Skeletal muscle tissue (tissue), 4 donors: ENCODE measurements around the gene GRPR. TPM values are rescaled to one million over a fixed set of nuclear protein-coding genes. Genes with fewer than 3 reads are reported as not detected.

ENCODE experiments used
- H3K27ac ChIP-seq: one replicate; pipeline ENCODE4 v1.7.0; 2013; ENCODE audit warnings: mild to moderate bottlenecking, low read depth, low read length, inconsistent platforms
- H3K27me3 ChIP-seq, 3 donors: one replicate each; pipeline ENCODE4 v1.7.0; 2013; ENCODE audit warnings: low read length in 3 of 3; ENCODE audit not compliant: control insufficient read depth in 3 of 3, insufficient read depth in 3 of 3
- H3K36me3 ChIP-seq, 3 donors: one replicate each; pipeline ENCODE4 v1.7.0; 2013; ENCODE audit warnings: low read length in 3 of 3; ENCODE audit not compliant: control insufficient read depth in 3 of 3, insufficient read depth in 3 of 3
- H3K4me1 ChIP-seq, 3 donors: one replicate each; pipeline ENCODE4 v1.7.0; 2013; ENCODE audit warnings: low read length in 3 of 3, mild to moderate bottlenecking in 3 of 3; ENCODE audit not compliant: control insufficient read depth in 3 of 3, insufficient read depth in 3 of 3
- H3K4me3 ChIP-seq, 3 donors: one replicate each; pipeline ENCODE4 v1.7.0; 2013; ENCODE audit warnings: low read length in 3 of 3
- H3K9ac ChIP-seq, 3 donors: one replicate each; pipeline ENCODE4 v1.7.0; 2013; ENCODE audit warnings: low read length in 3 of 3, mild to moderate bottlenecking in 3 of 3, moderate library complexity in 2 of 3, low read depth in 1 of 3
- H3K9me3 ChIP-seq, 3 donors: one replicate each; pipeline ENCODE4 v1.7.0; 2013; ENCODE audit warnings: low read length in 3 of 3; ENCODE audit not compliant: control insufficient read depth in 3 of 3
- total RNA-seq: library from RNA; depleted of rRNA; stranded (reverse); fragments of >200 nt; gene quantifications from one replicate; pipeline ENCODE4 v1.2.3, GENCODE V29; 2014
- donor health status: Osteomylitis.

GRPR gene
- total RNA-seq, 1 donor from 2014 or later: 1.0 TPM

DNA sequence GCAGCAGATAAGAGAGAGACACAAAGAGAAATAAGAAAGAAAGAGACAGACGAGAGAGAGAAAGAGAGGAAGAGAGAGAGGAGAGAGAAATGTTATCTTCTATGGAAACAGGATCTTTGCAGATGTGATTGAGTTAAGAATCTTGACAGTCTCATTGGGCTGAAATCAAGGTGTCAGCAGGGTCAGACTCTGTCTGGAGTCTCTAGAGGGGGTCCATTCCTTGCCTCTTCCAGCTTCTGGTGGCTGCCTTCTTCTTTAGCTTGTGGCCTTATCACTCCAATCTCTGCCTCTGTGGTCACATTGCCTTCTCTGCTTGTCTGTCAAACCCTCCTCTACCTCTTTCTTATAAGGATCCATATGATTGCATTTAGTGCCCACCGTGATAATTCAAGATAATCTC lies 21.8 kb upstream of the GRPR start:
- no peak overlapping the region for H3K9ac ChIP-seq
- H3K27ac ChIP-seq: no peak overlapping the region
- no peaks in the 10 kb centered on the region for H3K36me3 ChIP-seq
- H3K9me3 ChIP-seq: no peaks in the 10 kb centered on the region
- H3K27me3 ChIP-seq: peaks cover 0 to 3% (median 0%) of the 10 kb centered on the region in 3 donors
- H3K4me3 ChIP-seq: no peak overlapping the region
- H3K4me1 ChIP-seq: no peaks in the 10 kb centered on the region

DNA sequence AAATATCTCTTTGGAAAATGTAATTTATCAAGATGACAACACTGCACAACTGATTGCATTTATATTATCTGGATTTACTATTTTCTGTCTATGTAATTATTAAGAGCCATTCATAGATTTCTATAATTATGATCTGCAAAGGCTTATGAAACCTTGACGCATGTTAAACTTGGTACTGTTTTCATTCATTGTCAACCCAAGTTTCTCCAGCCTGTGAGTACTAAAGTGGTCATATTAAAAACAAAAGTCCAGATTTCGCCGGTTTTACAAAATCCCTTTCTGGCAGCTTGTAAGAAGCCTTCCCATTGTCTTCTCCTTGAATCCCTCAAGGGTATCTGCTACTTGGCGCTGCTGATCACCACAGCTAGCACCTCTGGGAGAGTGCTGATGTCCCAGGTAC lies 19.7 kb upstream of the GRPR start:
- Histone ChIP-seq H3K4me1 (no peaks in the 10 kb centered on the region), H3K36me3 (no peaks in the 10 kb centered on the region), H3K27ac (no peak overlapping the region), H3K4me3 (no peak overlapping the region), H3K27me3 (peaks cover 0 to 3% (median 0%) of the 10 kb centered on the region in 3 donors), H3K9ac (no peak overlapping the region), H3K9me3 (no peaks in the 10 kb centered on the region)

DNA sequence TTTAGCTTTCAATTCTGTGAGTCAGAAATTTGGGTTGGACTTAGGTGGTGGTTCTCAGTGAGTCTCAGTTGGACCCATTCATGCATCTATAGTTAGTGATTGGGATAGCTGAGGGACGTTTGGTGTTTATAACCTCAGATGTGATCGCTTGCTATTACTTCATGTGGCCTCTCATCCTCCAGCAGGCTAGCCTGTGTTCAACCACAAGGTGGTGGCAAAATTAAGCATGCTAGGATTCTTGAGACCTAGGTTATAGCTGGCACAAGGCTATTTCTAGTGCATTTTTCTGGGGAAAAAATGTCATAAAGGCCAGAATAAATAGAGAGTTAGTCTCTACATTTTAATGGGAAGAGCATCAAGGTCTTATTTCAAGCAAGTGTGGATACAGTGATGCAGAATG lies 10.9 kb upstream of the GRPR start:
- Histone ChIP-seq H3K4me3 (no peak overlapping the region), H3K9ac (no peak overlapping the region), H3K9me3 (no peaks in the 10 kb centered on the region), H3K27ac (no peak overlapping the region), H3K27me3 (no peaks in the 10 kb centered on the region), H3K4me1 (no peaks in the 10 kb centered on the region), H3K36me3 (no peaks in the 10 kb centered on the region)

DNA sequence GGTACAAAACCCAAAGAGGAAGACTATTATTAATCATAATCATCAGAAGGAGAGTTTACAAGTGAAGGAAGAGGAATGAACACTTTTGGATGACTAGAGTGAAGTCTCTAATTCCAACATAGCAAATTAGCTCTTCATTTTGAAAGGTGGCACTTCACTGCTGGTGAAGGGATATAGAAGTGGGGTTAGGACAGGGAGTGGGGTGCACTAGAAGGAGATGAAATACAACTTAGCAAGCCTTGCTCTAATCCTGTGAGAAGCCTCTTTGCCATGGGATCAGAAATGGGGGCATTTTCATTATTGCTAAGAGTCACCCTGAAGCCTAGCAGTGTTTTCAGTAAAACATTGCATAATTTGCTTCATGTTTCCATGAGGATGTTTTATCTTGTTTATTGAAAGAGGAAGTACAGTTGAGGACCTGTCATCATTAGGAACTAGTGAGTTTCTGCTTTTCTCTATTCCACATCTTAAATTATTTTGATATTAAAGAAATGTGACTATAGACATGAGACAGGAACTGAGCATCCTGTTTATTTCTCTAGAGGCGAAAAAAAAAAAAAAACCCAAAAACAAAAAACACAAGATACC lies 9.3 kb upstream of the GRPR start:
- H3K36me3 ChIP-seq: no peaks in the 10 kb centered on the region
- no peak overlapping the region for H3K4me3 ChIP-seq
- H3K9ac ChIP-seq: no peak overlapping the region
- H3K27me3 ChIP-seq: no peaks in the 10 kb centered on the region
- no peak overlapping the region for H3K27ac ChIP-seq
- no peaks in the 10 kb centered on the region for H3K9me3 ChIP-seq
- no peaks in the 10 kb centered on the region for H3K4me1 ChIP-seq

DNA sequence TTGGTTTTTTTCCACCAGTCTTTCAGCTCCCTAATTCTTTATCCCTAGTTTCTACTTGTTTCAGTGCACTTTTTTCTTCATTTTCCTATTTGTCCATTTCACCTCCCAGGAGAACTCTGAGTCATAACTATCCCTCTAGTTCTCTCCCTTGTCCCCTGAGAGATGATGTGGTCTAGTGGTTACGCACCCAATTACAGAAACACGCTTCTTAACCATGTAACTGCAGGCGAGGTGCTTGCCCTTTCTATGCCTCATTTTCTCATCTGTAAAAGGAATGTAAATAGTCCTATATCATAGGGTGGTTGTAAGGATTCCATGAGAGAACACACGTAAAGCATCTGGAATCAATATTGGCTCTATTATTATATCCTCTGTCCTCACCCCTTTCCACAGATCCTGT lies 8.8 kb upstream of the GRPR start:
- Histone ChIP-seq H3K4me3 (no peak overlapping the region), H3K4me1 (no peaks in the 10 kb centered on the region), H3K9ac (no peak overlapping the region), H3K27me3 (no peaks in the 10 kb centered on the region), H3K36me3 (no peaks in the 10 kb centered on the region), H3K27ac (no peak overlapping the region), H3K9me3 (peaks cover 0 to 3% (median 0%) of the 10 kb centered on the region in 3 donors)

DNA sequence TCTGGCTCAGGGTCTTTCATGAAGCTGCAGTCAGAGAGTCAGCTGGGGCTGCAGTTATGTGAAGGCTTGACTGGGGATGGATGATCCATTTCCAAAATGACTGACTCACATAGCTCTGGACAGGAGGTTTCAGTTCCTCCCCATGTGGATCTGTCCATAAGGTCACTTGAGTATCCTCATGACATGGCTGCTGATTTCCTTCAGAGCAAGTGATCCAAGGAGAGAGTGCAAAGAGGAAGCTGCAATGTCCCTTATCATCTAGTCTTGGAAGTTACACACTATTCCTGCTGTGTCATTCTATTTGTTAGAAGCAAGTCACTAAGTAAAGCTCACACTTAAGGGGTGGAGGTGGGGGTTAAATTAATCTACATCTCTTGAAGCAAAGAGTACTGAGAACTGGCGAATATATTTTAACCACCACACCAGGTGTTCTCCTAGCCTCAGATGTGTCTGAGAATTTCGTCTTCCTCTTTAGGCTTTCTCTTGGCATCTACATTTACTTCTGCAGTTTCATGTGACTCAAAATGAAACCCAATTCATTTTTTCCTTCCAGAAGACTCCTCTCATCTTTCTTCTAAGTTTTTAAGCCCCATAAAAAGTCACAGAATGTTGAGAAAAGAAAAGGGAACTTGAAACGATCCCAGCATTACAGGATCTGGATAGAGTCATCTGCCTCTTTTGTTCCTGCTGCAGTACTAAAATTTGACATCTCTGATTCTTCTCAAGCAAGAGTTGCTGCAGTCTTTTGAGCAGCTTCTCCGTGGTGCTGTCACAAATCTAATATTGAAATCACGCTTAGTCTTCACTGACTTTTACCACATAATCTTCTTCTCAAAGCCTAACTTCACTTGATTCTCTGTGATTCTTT lies 3.8 kb upstream of the GRPR start:
- Histone ChIP-seq H3K27ac (no peak overlapping the region), H3K36me3 (no peaks in the 10 kb centered on the region), H3K27me3 (no peaks in the 10 kb centered on the region), H3K4me3 (no peak overlapping the region), H3K4me1 (peaks cover 0 to 2% (median 0%) of the 10 kb centered on the region in 3 donors), H3K9ac (no peak overlapping the region), H3K9me3 (peaks cover 0 to 3% (median 0%) of the 10 kb centered on the region in 3 donors)

DNA sequence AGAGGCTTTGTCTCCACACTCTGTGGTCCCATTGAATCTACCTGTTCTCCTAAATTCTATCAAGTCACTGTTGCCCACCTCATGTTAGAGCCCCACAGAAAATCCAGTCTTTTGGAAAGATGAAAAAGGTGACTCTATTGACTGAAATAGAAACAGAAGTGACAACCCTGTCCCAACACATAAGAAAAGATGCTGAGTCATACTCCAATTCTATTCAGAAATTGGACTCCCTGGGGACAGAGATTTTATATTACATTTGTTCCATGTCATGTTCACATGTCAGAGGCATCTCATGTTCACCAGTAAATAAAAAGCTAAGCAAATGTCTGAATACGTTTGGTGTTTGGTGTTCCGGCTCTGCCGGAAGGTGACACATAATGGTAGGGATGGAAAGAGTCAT lies 2.9 kb upstream of the GRPR start:
- Histone ChIP-seq H3K27ac (no peak overlapping the region), H3K9ac (no peak overlapping the region), H3K36me3 (no peaks in the 10 kb centered on the region), H3K27me3 (peaks cover 0 to under 1% (median 0%) of the 10 kb centered on the region in 3 donors), H3K4me1 (peaks cover 0 to 2% (median 0%) of the 10 kb centered on the region in 3 donors), H3K9me3 (peaks cover 0 to 3% (median 0%) of the 10 kb centered on the region in 3 donors), H3K4me3 (no peak overlapping the region)

DNA sequence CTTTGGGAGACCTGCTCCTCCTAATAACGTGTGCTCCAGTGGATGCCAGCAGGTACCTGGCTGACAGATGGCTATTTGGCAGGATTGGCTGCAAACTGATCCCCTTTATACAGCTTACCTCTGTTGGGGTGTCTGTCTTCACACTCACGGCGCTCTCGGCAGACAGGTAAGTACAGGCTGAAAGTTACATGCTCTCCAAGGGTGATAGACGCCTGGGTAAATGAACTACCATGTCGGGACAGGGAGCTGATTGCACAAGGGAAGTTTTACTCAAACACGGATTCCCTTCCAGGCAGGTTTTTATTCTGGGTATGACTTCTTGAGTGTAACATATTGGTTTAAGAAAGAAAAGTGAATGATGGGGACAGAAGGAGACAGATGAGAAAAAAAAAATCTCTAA lies 836 bp downstream of the GRPR start:
- no peak overlapping the region for H3K9ac ChIP-seq
- H3K9me3 ChIP-seq: peaks cover 0 to 2% (median 0%) of the 10 kb centered on the region in 3 donors
- no peaks in the 10 kb centered on the region for H3K36me3 ChIP-seq
- peaks cover 0 to 3% (median 0%) of the 10 kb centered on the region in 3 donors for H3K27me3 ChIP-seq
- H3K4me1 ChIP-seq: peaks cover 0 to 2% (median 0%) of the 10 kb centered on the region in 3 donors
- H3K27ac ChIP-seq: no peak overlapping the region
- no peak overlapping the region for H3K4me3 ChIP-seq

DNA sequence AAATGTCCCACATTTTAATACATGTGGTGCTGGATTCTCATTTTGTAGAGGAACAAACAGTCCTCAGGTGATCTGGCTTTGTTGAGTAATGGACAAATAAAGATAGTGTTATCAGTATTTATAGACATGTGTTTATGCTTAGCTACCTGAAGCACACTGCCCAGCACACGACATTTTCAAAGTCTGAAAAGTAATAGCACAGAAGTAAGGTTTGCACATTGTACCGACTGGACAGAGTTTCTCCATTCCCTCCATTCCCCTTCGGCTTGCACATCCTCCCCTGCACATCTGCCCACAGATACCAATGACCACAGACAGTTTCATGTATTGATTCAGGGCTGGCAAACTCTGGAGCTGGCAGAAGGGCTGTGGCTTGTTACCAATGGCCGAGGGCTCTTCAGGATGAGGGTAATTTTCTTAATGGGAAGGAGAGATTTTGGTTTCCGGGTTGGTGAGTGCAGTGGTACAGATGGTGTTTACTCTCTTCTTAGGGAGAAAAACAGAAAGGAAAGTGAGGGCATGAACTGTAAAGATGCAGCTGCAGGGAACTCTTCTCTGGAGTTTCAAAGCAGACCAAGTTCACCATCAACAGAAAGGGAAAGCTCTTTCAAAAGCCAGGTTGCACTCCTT lies 2.3 kb downstream of the GRPR start:
- Histone ChIP-seq H3K4me1 (no peaks in the 10 kb centered on the region), H3K27ac (no peak overlapping the region), H3K9ac (no peak overlapping the region), H3K4me3 (no peak overlapping the region), H3K36me3 (no peaks in the 10 kb centered on the region), H3K9me3 (no peaks in the 10 kb centered on the region), H3K27me3 (peaks cover 0 to 3% (median 0%) of the 10 kb centered on the region in 3 donors)

DNA sequence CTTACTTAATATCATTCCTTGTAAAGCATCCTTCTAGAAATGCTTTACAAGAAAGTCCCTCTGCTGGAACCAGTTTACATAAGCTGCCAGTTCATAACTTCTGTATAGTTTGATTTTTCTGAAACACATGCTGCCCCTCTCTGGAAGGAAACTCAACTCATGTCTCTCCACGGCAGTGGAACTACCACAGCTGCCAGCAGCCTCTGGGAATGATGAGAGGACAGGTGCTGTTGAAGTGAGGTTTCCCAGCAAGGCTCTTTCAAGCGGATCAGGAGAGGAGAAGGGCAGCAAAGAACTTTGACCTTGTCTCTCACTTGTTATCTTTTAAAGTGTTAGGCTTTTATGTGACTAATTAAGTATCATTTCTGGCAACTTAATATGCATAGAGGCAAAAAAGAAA lies 7.3 kb downstream of the GRPR start:
- Histone ChIP-seq H3K27me3 (no peaks in the 10 kb centered on the region), H3K36me3 (no peaks in the 10 kb centered on the region), H3K4me3 (no peak overlapping the region), H3K9me3 (no peaks in the 10 kb centered on the region), H3K4me1 (no peaks in the 10 kb centered on the region), H3K27ac (no peak overlapping the region), H3K9ac (no peak overlapping the region)
